Stimulated activated CD8-positive, alpha-beta memory T cell treated with anti-CD3 and anti-CD28 coated beads, Interleukin-7, amount 100 ng/mL, for 1 hour (primary cell): ENCODE data around the gene ZNF565.
"Not testable (repeated sequence)": the region's sequence is repeated elsewhere in the genome, so short reads cannot be mapped to it uniquely, and the experiment has no call there.

Experiments used
- DNase-seq, 2 donors: peaks; one replicate each; pipeline ENCODE4 v3.0.0-alpha.2; 2020; ENCODE audit warnings: low read depth in 2 of 2

Gene ZNF565

DNA sequence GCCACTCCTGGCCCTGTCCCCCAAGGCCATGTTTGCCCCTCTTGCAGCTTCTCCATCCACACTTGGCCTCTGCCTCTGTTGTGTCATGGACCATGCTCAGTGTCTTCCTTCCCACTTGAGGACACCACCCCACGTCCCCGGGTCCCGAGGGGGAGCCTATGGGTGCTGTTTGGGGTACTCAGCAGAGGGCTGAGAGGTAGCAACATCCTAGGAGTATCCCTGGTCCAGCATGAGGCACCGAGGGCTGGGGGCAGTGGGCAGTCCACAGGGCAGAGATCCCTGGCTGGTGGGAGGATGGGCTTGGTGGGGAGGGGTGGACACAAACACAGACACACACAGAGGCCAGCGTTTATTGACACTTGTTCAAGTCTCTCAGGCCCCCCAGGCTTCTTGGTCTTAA lies 63.9 kb downstream of the ZNF565 start:
- no peak for DNase-seq

DNA sequence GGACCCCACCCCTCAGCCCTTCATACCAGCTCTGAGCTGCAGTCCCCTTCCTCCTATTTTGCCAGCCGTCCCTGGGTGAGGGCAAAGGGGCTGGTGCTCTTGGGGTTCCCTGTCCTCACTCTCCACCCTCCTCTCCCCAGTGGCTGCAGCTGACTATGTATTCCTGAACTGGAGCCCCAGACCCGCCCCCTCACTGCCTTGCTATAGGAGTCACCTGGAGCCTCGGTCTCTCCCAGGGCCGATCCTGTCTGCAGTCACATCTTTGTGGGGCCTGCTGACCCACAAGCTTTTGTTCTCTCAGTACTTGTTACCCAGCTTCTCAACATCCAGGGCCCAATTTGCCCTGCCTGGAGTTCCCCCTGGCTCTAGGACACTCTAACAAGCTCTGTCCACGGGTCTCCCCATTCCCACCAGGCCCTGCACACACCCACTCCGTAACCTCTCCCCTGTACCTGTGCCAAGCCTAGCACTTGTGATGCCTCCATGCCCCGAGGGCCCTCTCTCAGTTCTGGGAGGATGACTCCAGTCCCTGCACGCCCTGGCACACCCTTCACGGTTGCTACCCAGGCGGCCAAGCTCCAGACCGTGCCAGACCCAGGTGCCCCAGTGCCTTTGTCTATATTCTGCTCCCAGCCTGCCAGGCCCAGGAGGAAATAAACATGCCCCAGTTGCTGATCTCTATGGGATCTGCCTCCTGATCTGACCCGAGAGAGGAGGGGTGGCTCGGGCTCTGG lies 64.6 kb downstream of the ZNF565 start:
- DNase-seq = no peak

- no peak for DNase-seq
Measured at GRCh38 chr19:36144624-36145023, 69.8 kb downstream of the ZNF565 start.

DNA sequence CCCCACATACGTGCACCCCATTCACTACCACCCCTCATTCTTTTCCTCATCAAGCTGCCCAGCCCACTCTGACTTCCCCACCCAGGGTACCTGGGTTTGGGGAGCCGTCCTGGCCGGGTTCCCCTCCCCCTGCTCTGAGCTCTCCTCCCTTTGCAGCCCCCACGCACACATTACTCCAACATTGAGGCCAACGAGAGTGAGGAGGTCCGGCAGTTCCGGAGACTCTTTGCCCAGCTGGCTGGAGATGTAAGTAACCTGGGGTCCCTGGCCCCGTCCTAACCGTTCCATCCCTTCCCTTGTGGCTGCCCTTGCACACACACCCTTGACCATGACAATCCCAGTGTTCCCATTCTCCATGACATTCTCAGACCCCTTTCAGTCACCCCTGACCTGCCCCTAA lies 72.0 kb downstream of the ZNF565 start:
- no peak for DNase-seq

DNA sequence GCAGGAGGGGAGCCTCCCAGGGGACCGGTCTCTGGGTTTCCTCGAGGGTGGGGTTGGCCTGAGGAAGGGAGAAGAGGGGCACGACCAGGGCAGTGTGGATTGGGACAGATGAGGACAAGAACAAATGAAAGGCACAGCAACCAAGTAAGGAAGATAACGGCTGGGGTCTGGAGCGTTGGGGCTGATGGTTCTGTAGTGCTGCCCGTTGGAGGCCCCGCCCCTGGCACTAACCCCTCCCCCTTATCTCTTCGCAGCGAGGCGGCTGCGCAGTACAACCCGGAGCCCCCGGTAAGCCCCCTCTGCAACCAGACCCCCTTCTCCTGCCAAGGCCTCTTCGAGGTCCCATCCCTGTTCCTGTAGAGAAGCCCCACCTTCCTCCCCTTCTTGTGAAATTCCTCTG lies 72.4 kb downstream of the ZNF565 start:
- DNase-seq = no peak

DNA sequence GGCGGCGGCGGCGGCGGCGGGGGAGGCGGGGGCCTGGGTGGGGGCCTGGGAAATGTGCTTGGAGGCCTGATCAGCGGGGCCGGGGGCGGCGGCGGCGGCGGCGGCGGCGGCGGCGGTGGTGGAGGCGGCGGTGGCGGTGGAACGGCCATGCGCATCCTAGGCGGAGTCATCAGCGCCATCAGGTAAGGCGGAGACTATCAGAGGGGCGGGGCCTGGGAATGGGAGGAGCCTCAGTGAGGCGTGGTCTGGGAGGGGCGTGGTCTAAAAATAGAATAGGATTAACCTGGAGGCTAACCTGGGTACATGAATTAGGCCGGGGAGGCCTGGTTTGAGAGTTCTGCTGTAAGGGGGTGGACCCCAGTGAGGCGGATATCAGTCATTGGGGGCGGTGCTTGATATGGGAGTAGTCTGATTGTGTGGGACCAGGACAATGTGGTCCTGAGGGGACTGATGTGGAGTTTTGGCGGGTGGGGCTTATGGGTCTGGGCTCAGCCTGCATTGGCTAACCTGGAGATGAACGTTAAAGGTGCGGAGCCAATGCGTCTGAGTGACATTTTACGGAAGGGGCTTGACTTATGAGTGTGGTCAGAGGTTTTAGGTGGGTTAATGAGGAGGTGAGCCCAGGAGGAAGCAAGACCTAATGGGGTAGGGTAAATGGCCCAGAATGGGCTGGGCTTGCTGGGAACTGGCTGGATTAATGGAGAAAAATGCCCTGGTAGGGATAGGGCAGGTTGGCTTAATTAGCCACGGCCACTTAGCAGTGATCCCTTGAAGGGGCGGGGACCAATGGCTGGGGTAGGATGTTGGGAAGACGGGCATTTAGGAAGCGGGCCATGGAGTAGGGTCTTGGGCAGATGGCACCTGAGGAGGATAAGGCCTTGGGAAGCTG lies 73.2 kb downstream of the ZNF565 start:
- peak; percentile 76 to 85 for DNase-seq

GRCh38 chr19:36140304-36141038 lies 74.0 kb downstream of the ZNF565 start:
- no peak for DNase-seq

- DNase-seq = peak; percentile 83
Measured at GRCh38 chr19:36139473-36140303, 74.8 kb downstream of the ZNF565 start, which contains the start of gene CAPNS1. CAPNS1 (plus strand) TSS chr19:36140066; CDS start chr19:36141012, 946 bp downstream.

- no peak for DNase-seq
Measured at GRCh38 chr19:36139120-36139472, 75.4 kb downstream of the ZNF565 start.

- DNase-seq = no peak
Measured at GRCh38 chr19:36136964-36137686, 77.3 kb downstream of the ZNF565 start.

DNA sequence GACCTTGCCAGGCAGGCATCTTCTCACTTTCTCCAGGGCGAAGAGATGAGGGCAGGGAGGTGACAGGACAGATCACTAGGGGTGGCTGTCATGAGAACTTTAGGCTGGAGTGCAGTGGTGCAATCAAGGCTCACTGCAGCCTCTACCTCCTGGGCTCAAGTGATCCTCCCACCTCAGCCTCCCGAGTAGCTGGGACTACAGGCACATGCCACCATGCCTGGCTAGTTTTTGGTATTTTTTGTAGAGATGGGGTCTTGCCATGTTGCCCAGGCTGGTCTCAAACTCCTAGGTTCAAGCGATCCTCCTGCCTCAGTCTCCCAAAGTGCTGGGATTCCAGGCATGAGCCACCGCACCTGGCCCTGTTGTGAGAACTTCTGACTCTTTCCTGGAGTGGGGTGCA lies 79.6 kb downstream of the ZNF565 start:
- not testable (repeated sequence) for DNase-seq
